Aorta (tissue), 5 donors: ENCODE results near the gene ODC1. TPM values are rescaled to one million over a fixed set of nuclear protein-coding genes. Genes with fewer than 3 reads are reported as not detected.

Experiments
- ATAC-seq: fragments of 200-7000 bp; cut with Tn5 transposase; one replicate; pipeline ENCODE4 v1.9.1; 2022; ENCODE audit warnings: moderate library complexity; ENCODE audit not compliant: low FRiP score
- DNase-seq, 2 donors: peaks; one replicate each; pipeline ENCODE4 v3.0.0-alpha.2; 2020
- H3K27ac ChIP-seq, 2 donors: one replicate each; pipeline ENCODE4 v1.5.1; 2013; ENCODE audit warnings: low read length in 2 of 2, mild to moderate bottlenecking in 2 of 2, moderate library complexity in 2 of 2, control low read depth in 1 of 2, inconsistent platforms in 1 of 2, low read depth in 1 of 2
- H3K27me3 ChIP-seq, 2 donors: one replicate each; pipeline ENCODE4 v1.6.1; 2013; ENCODE audit warnings: control low read depth in 1 of 2, low read length in 1 of 2, mild to moderate bottlenecking in 1 of 2, moderate library complexity in 1 of 2; ENCODE audit not compliant: insufficient read depth in 2 of 2, control insufficient read depth in 1 of 2
- H3K36me3 ChIP-seq, 2 donors: one replicate each; pipeline ENCODE4 v1.6.1; 2013; ENCODE audit warnings: control low read depth in 1 of 2, low read length in 1 of 2, mild to moderate bottlenecking in 1 of 2; ENCODE audit not compliant: insufficient read depth in 2 of 2, control insufficient read depth in 1 of 2
- H3K4me1 ChIP-seq, 2 donors: one replicate each; pipeline ENCODE4 v1.6.1; 2013; ENCODE audit warnings: low read length in 2 of 2, control low read depth in 1 of 2, mild to moderate bottlenecking in 1 of 2, moderate library complexity in 1 of 2; ENCODE audit not compliant: insufficient read depth in 2 of 2, control insufficient read depth in 1 of 2
- H3K4me3 ChIP-seq, 2 donors: one replicate each; pipeline ENCODE4 v1.5.1; 2013; ENCODE audit warnings: low read length in 2 of 2, control low read depth in 1 of 2, mild to moderate bottlenecking in 1 of 2
- H3K9me3 ChIP-seq: one replicate; pipeline ENCODE4 v1.6.1; 2013; ENCODE audit warnings: mild to moderate bottlenecking, low read length; ENCODE audit not compliant: control insufficient read depth
- WGBS, 2 donors: extraction: QIAGEN DNeasy Blood & Tissue Kit; methylation state at CpG; one replicate each; pipeline ENCODE4 v1.1.7; 2013; 5-methylcytosine and 5-hydroxymethylcytosine counted together
- intact Hi-C, 2 donors: fragments of 100-400 bp; cut with DNase I; formaldehyde crosslinking; loops; one replicate each; pipeline versions ENCODE4 v1.14.2 to v1.15.0; 2022
- polyA plus RNA-seq, 2 donors: library from polyadenylated mRNA; stranded (reverse); fragments of 200-250 nt; gene quantifications; one replicate each; pipeline ENCODE4 v1.2.3, GENCODE V29; 2013
- total RNA-seq, 2 donors: library from RNA; stranded (reverse); fragmentation: NEBNext Ultra II Directional; extraction: Animal tissue kit (Norgen Biotek cat#: 25700); gene quantifications; one replicate each; pipeline ENCODE4 v1.2.1, GENCODE V29; 2021
- donor health status: healthy with polysubstance abuse.
- donor health status: Bipolar disorder and iron deficiency.
- donor health status: DM: no; HTN: no; CAD: no.
- donor health status: DM: no; HTN: no; CAD: no.
- donor health status: DM: yes; HTN: yes; CAD: no.

The ODC1 gene
- total and polyA plus RNA-seq, 4 donors: 21.3 to 46.1 (median 38.7) TPM

GRCh38 chr2:10406491-10407188, 41.5 kb downstream of the ODC1 start:
- Histone ChIP-seq H3K4me1 (peaks cover 0 to 4% of the 10 kb centered on the region in 2 donors), H3K27me3 (no peaks in the 10 kb centered on the region), H3K36me3 (no peaks in the 10 kb centered on the region), H3K27ac (no peak overlapping the region), H3K9me3 (no peaks in the 10 kb centered on the region), H3K4me3 (no peak overlapping the region)
- WGBS, 2 donors: 42 to 54% methylated on average over 18 of the region's 18 CpGs
- intact Hi-C loops: loop anchor here (2.0 to 5.0 kb wide), 3 partner anchors 41 to 286 kb away; partner anchors contain the start of genes HPCAL1 (in 1 of the 2) and ODC1 (in 1 of the 2)
- DNase-seq (no peak), ATAC-seq (no peak)

DNA sequence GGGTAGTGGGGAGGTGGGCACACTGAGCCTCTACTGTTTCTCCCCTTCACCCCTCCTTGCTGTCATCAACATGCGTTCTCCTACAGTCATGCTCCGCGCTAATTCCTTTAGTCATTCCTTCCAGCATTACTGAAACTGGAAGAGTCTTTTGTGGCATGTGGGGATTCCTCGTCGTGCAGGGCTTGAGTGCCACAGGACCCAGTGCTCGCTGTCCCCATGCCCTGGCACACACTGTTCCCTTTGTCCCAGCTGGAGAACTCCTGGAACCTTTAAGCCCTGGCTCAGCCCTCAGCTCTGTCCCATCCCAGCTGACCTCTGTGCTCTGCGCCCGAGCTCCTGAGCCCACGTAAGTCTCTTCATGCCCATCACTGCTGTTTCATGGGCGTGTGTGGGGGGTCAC, 42.1 kb downstream of the ODC1 start:
- 19% methylated on average over 10 of the region's 10 CpGs for WGBS, 2 donors
- H3K36me3 ChIP-seq: no peaks in the 10 kb centered on the region
- DNase-seq (no peak), ATAC-seq (no peak)
- H3K27me3 ChIP-seq: no peaks in the 10 kb centered on the region
- no peak overlapping the region for H3K4me3 ChIP-seq
- intact Hi-C loops: loop anchor here (2.0 to 5.0 kb wide), 3 partner anchors 41 to 285 kb away; partner anchors contain the start of genes HPCAL1 (in 1 of the 2) and ODC1 (in 1 of the 2)
- no peaks in the 10 kb centered on the region for H3K9me3 ChIP-seq
- H3K4me1 ChIP-seq: peaks cover 0 to 4% of the 10 kb centered on the region in 2 donors
- H3K27ac ChIP-seq: peak overlapping the region; percentile 63 to 87

GRCh38 chr2:10405448-10405847, 42.7 kb downstream of the ODC1 start:
- peak overlapping the region; percentile 78 to 87 for H3K27ac ChIP-seq
- no peak overlapping the region for H3K4me3 ChIP-seq

GRCh38 chr2:10404324-10405143, 43.6 kb downstream of the ODC1 start:
- WGBS, 2 donors: 13 to 18% methylated on average over 20 of the region's 20 CpGs
- no peaks in the 10 kb centered on the region for H3K9me3 ChIP-seq
- no peak overlapping the region for H3K4me3 ChIP-seq
- no peaks in the 10 kb centered on the region for H3K36me3 ChIP-seq
- peaks cover 0 to 4% of the 10 kb centered on the region in 2 donors for H3K4me1 ChIP-seq
- H3K27ac ChIP-seq: peak overlapping the region; percentile 68 to 78
- ATAC-seq (peak; percentile 37), DNase-seq (peak in 1 of 2 donors; percentile 73)
- intact Hi-C loops: loop anchor here (1.0 to 5.0 kb wide), 4 partner anchors 43 to 119 kb away; partner anchors contain the start of genes HPCAL1 (in 2 of the 2) and ODC1 (in 1 of the 2)
- no peaks in the 10 kb centered on the region for H3K27me3 ChIP-seq

More at GRCh38 chr2:10405448-10405847, 42.7 kb downstream of the ODC1 start:
- Histone ChIP-seq H3K27me3 (no peaks in the 10 kb centered on the region), H3K9me3 (no peaks in the 10 kb centered on the region), H3K4me1 (peaks cover 0 to 4% of the 10 kb centered on the region in 2 donors), H3K36me3 (no peaks in the 10 kb centered on the region)
- 6% methylated on average over 13 of the region's 13 CpGs for WGBS, 2 donors
- DNase-seq (peak; percentile 90 to 93), ATAC-seq (peak; percentile 85)
- intact Hi-C loops: loop anchor here (1.0 to 5.0 kb wide), 4 partner anchors 42 to 120 kb away; partner anchors contain the start of genes HPCAL1 (in 2 of the 2) and ODC1 (in 1 of the 2)

- H3K4me3 ChIP-seq: no peak overlapping the region
- H3K4me1 ChIP-seq: peaks cover 0 to 4% of the 10 kb centered on the region in 2 donors
- ATAC-seq: no peak
- H3K36me3 ChIP-seq: no peaks in the 10 kb centered on the region
- intact Hi-C loops: no loop called here
- H3K27ac ChIP-seq: no peak overlapping the region
- no peaks in the 10 kb centered on the region for H3K27me3 ChIP-seq
- no peaks in the 10 kb centered on the region for H3K9me3 ChIP-seq
- DNase-seq: no peak
- 89 to 95% methylated on average over 8 of the region's 8 CpGs for WGBS, 2 donors
These were observed 45.4 kb downstream of the ODC1 start for GRCh38 chr2:10402653-10403215.

DNA sequence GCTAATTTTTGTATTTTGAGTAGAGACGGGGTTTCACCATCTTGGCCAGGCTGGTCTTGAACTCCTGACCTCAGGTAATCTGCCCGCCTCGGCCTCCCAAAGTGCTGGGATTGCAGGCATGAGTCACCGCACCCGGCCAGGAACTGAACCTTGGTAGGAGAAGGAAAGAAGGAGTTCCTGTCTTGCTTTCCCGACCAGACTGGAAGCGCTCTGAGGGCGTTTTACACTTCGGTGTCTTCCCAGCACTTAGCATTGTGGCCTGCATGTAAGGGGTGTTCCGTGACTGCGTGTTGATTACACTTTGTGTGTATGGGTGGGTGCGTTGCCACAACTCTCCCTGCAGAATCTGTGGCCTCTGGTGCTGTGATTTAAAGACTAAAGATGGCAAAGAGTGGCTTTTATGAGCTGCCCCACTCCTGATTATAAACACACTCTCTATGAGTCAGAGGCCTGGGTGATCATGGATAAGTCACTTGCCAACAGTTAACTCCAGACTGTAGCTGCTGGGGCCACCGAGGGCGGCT, 46.0 kb downstream of the ODC1 start:
- intact Hi-C loops: no loop called here
- no peak overlapping the region for H3K27ac ChIP-seq
- H3K9me3 ChIP-seq: no peaks in the 10 kb centered on the region

DNA sequence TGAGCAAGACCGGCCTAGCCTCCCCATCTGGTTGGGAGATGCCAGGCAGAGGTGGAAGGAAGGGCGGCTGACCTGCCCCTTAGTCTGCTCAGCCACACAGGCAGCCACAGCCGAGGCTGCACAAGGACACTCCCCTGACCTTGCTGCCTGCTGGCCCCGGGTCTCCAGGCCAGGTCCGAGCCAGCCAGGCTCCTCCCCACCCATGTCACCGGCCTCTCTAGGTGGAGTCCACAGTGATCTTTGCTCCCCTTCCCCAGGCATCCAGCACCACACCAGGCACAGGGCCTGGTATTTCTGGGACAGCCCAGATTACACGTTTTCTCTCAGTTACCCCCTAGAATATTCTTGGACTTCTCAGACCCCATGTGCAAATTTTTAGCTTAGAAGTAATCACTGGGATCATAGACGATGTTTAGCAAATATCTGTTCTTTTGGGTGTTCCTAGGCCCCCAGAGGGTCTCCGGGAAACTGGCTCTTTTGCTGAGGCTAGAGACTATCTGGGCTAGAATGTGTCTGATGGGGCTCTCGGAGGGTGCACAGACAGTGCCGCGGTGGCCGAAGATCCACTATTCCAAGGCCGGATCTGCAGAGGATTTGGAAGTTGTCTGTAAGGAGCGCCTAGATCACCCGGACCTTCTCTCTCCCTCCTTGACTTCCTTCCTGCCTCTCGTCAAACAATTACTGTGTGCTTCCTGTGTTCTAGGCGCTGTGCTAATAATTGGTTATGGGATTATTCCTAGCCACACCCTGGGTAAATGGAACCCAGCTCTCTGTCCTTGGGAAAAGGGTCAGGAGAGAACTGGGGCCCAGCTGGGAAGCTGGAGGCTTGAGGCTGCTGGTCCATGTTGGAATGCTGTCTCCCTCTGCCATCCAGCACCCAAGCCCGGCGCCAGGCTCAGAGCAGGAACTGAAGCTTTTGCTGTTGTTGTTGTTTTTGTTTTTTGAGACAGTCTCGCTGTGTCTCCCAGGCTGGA, 46.9 kb downstream of the ODC1 start:
- WGBS, 2 donors: 91 to 92% methylated on average over 18 to 21 of the region's 21 CpGs
- peak in 1 of 2 donors; percentile 70 for DNase-seq
- Histone ChIP-seq H3K36me3 (no peaks in the 10 kb centered on the region), H3K4me3 (no peak overlapping the region), H3K27me3 (no peaks in the 10 kb centered on the region), H3K27ac (no peak overlapping the region), H3K4me1 (peaks cover 0 to under 1% of the 10 kb centered on the region in 2 donors), H3K9me3 (no peaks in the 10 kb centered on the region)
- ATAC-seq: no peak
- intact Hi-C loops: no loop called here

More for the DNA sequence above, 46.0 kb downstream of the ODC1 start:
- Histone ChIP-seq H3K27me3 (no peaks in the 10 kb centered on the region), H3K36me3 (no peaks in the 10 kb centered on the region), H3K4me3 (no peak overlapping the region), H3K4me1 (peaks cover 0 to 4% of the 10 kb centered on the region in 2 donors)
- 91 to 93% methylated on average over 14 of the region's 14 CpGs for WGBS, 2 donors
- DNase-seq: no peak
- ATAC-seq: no peak
